HG02943 (cell line): ENCODE results near the gene ENHO.

Experiments used
- ATAC-seq: cut with Tn5 transposase; IDR thresholded peaks from one replicate; pipeline ENCODE4 v1.9.1; 2021; ENCODE audit warnings: mild to moderate bottlenecking, low read depth, moderate library complexity; ENCODE audit not compliant: unreplicated experiment

Gene ENHO

GRCh38 chr9:34522971-34523797, at the start of gene ENHO:
Gene ENHO, minus strand, starts transcription at chr9:34522990. Its CDS starts 1,295 bp downstream, at chr9:34521695.
- ATAC-seq = no peak

- ATAC-seq = no peak
Observed at GRCh38 chr9:34572092-34572491, 49.3 kb upstream of the ENHO start.

- no peak for ATAC-seq
Observed at GRCh38 chr9:34571481-34571810, 48.7 kb upstream of the ENHO start.

GRCh38 chr9:34570809-34571480, 48.2 kb upstream of the ENHO start:
- ATAC-seq = no peak

GRCh38 chr9:34570376-34570775, 47.6 kb upstream of the ENHO start:
- no peak for ATAC-seq

GRCh38 chr9:34568774-34569173, 46.0 kb upstream of the ENHO start:
- no peak for ATAC-seq

GRCh38 chr9:34568133-34568532, 45.3 kb upstream of the ENHO start:
- no peak for ATAC-seq

- ATAC-seq = no peak
Observed at GRCh38 chr9:34566972-34567371, 44.2 kb upstream of the ENHO start.

GRCh38 chr9:34566322-34566721, 43.5 kb upstream of the ENHO start:
- no peak for ATAC-seq

- no peak for ATAC-seq
Observed at GRCh38 chr9:34565856-34566255, 43.1 kb upstream of the ENHO start.

GRCh38 chr9:34564617-34565016, 41.8 kb upstream of the ENHO start:
- ATAC-seq = no peak

GRCh38 chr9:34563262-34563661, 40.5 kb upstream of the ENHO start:
- ATAC-seq = no peak

GRCh38 chr9:34562135-34562745, 39.5 kb upstream of the ENHO start:
- ATAC-seq = no peak

- ATAC-seq = no peak
Observed at GRCh38 chr9:34560599-34561214, 37.9 kb upstream of the ENHO start.

- ATAC-seq = no peak
Observed at GRCh38 chr9:34559624-34560455, 37.0 kb upstream of the ENHO start.

- no peak for ATAC-seq
Observed at GRCh38 chr9:34558919-34559623, 36.3 kb upstream of the ENHO start.

GRCh38 chr9:34558364-34558763, 35.6 kb upstream of the ENHO start:
- no peak for ATAC-seq

GRCh38 chr9:34557426-34558321, 34.9 kb upstream of the ENHO start:
- no peak for ATAC-seq

GRCh38 chr9:34556949-34557348, 34.2 kb upstream of the ENHO start:
- ATAC-seq = no peak
